Stimulated activated CD4-positive, alpha-beta T cell treated with anti-CD3 and anti-CD28 coated beads, TNF-alpha, amount 100 ng/mL, for 1 hour (primary cell): ENCODE data around the gene NPHP3.

ENCODE experiments used
- DNase-seq, 3 donors: peaks; one replicate each; pipeline ENCODE4 v3.0.0-alpha.2; 2020; ENCODE audit warnings: low read depth in 3 of 3, low spot score in 1 of 3

NPHP3 gene

DNA sequence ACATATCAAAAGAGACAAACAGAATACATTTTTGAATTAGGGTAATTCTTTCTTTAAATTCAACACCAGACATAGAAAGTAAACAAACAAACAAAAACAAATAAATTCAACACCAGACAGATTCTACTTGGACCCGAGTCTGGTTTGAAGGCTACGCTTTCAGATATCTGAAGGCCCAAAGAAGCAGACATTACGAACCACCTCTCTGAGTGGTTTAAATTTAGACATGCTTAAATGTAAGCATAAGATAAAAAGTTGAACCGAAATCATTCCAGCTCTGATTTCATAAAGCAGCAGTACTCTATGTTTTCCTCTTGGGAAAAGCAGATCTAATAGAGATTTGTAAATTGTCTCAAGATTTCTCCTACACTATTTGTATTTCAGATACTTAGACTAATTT is 32.2 kb downstream of the NPHP3 start:
- DNase-seq = no peak

DNA sequence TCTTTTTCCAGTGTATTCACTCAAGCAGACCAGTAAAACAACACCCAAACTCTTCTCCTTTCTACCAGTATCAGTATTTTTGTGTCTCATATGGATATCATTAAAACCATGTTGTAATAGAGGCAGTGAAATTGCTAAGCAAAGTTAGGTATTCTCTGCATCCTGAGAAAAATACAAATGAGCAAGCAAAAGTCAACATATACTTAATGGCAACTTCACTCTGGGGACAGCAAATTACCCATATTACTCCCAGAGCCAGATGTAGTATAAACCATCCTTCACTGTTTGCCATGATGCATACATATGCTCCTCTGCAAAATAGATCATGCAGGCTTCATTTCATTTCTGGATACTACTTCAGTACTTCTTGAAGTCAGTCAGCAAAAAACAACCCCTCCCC is 40.0 kb downstream of the NPHP3 start:
- no peak for DNase-seq

GRCh38 chr3:132681421-132681820 is 40.8 kb downstream of the NPHP3 start:
- DNase-seq = no peak

DNA sequence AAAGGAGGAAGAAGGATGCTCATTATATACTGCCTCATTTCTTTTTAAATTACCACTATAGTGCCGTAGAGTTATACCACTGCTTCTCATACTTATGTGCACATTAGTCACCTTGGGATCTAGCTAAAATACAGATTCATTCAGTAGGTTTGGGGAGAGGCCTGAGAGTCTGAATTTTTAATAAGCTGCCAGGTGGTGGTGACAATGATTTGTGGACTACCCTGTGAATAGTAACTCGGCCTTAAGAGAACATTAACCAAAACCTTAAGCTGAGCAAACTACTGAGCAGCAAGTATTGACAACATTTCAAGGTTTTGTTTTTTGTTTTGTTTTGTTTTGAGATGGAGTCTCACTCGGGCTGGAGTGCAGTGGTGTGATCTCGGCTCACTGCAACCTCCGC is 42.3 kb downstream of the NPHP3 start:
- DNase-seq = no peak

- DNase-seq = no peak
These were observed 46.8 kb downstream of the NPHP3 start for GRCh38 chr3:132675408-132675807.

- no peak for DNase-seq
These were observed 52.9 kb downstream of the NPHP3 start for GRCh38 chr3:132669256-132669777.

DNA sequence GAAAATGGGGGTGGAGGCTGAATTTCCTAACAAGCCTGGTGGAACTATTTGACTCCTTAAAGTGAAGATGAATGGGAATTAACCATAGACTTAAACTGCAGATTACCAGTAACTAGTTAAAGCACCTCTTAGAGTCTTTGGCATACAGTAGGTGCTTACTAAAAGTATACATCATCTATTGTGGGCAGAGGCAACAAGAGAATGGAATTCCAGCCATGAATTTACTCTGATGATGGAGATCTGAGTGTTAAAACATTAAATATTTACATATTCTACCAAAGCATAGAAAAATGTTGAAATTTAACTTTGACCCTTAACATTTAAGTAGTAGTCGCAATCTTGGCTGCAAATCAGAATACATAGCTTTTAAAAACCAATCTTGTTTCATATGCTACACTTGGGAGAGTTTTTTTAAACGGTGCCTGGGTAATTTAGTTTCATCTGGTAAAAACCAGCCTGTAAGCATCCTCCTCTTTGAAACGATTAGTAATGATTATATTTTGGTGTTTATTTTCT is 56.9 kb downstream of the NPHP3 start:
- no peak for DNase-seq

- no peak for DNase-seq
These were observed 60.0 kb downstream of the NPHP3 start for GRCh38 chr3:132662212-132662611.

DNA sequence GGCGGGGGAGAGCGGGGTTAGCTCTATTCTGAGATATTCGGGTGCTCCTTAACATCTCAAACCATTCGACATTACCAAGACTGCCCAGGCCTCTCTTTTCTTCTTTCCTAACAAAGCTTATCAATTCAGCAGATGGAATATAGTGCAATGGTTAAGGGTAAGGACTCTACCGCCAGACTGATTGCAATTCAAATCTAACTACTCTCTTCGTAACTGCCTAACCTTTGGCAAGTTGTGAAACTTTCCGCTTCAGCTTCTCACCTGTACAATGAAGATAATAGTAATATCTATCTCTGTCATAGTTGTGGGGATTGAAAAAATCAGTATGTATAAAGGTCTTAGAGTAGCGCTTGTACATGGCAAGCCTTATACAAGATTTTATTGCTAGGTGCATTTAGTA is 61.1 kb downstream of the NPHP3 start:
- no peak for DNase-seq

- DNase-seq = no peak
These were observed 61.5 kb downstream of the NPHP3 start for GRCh38 chr3:132660811-132661070.

- peak; percentile 16 to 58 (median 31) for DNase-seq
These were observed 62.0 kb downstream of the NPHP3 start, which contains the start of gene UBA5 for GRCh38 chr3:132660052-132660810. Gene UBA5, plus strand, starts transcription at chr3:132660329. Its CDS starts 209 bp downstream, at chr3:132660538.

DNA sequence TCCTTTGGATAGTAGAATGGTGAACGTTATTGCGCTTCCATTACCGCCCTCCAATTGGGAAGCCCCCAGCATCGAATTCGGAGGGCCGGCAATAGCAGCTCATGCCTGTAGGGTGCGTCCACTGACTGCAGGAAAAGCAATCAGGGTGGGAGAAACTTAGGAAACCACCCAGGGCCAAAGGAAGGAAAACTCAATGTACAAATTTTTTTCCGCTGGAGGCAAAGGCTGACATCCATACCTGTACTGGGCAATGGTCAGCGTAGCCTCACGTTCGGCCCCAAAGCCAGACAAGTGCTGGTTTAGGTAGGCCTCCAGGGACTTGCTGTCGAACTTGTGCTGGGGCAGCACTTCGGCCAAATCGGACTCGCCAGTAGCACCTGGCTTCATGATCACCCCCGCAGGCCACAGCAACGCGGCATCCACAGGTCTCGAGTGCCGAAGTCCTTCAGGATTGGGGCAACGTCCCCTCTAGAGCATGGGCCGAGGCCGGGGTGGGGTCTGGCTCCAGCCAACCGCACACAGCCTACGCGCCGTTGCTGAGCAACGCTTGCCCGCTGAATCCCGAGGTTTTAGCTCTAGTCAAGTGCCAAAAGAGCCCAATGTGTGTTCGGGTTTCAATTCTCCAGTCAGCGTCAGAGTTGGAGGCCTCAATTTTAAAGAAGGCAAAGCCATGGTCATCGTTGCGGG is 62.7 kb downstream of the NPHP3 start, which contains the start of gene ACAD11:
Gene ACAD11, minus strand, starts transcription at position 445 of the 687 bp plus-strand sequence. Its CDS starts 58 bp downstream, at position 387.
- peak in 1 of 3 donors; percentile 3 for DNase-seq

GRCh38 chr3:132659000-132659364 is 63.2 kb downstream of the NPHP3 start:
- no peak for DNase-seq

DNA sequence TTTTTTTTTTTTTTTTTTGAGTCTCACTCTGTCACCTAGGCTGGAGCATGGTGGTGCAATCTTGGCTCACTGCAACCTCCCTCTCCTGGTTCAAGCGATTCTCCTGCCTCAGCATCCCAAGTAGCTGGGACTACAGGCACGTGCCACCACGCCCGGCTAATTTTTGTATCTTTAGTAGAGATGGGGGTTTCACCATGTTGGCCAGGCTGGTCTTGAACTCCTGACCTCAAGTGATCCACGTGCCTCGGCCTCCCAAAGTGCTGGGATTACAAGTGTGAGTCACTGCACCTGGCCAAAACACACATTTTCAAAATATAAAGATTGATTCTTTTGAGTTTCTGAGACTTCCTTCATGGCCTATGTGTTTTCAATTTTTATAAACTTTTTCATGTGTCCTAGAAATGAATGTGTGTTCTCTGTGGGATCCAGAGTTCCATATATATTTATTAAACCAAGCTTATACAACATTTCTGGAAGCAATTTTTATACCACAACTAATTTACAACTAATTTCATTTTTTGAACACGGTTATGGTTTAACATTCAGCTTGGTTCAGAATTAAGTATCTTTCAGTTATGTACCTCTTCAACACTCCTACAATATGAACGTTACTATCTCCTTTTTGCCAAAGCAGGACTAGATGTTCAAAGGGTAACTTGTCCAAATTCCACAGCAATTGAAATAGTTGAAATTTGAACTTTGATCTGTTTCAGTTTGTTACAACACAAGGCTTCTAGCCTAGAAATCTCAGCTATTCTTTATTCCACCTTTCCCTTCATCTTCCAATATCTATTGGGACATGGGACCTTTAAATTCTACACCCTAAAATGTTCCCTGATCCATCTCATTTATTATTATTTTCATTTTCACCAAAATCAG is 64.1 kb downstream of the NPHP3 start:
- no peak for DNase-seq

GRCh38 chr3:132655471-132655870 is 66.7 kb downstream of the NPHP3 start:
- no peak for DNase-seq

DNA sequence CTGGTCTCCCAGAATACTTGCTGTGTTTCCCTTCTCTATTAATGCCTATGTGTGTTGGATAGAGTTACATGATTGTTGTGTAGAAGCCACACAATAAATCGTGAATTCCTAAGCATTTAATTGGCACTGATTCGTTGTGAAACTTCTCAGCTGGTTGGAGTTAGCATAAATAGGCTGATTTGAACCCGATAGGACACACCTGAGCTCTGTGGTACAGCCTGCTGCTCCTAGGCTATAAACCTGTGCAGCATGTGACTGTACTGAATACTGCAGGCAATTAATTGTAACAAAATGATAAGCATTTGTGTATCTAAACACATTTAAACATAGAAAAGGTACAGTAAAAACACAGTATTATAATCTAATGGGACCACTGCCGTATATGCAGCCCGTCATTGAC is 67.5 kb downstream of the NPHP3 start:
- DNase-seq = no peak

- DNase-seq = no peak
These were observed 68.0 kb downstream of the NPHP3 start for GRCh38 chr3:132654190-132654589.

DNA sequence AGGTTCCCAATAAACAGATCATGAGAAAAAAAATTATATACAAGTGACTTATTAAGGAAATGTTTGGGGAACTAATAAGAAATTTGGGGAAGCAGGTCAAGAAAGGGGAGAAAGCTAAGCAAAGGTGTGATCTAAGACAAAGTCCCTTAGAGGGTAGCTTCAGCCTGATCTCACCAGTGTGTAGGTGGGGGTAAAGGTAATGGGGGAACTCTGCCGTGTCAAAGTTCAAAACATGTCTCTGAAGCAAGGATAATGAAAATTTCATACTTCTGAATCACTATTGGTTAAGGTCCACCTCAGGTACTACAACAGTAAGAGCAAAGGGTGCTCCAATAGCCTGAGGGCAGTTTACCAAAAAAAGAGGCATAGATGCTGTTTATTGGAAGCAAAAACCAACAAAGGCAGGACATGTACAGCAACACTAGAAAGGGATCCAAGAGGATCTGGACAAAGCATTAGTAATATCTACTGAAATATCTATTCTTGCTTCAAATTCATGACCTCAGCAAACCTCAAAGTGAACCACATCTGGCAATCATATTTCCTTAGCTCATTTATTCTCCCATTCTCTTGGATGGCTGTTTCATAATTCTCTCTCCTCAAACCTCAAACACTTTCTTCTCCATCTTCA is 69.5 kb downstream of the NPHP3 start:
- no peak for DNase-seq

- no peak for DNase-seq
These were observed 72.1 kb downstream of the NPHP3 start for GRCh38 chr3:132650153-132650552.

DNA sequence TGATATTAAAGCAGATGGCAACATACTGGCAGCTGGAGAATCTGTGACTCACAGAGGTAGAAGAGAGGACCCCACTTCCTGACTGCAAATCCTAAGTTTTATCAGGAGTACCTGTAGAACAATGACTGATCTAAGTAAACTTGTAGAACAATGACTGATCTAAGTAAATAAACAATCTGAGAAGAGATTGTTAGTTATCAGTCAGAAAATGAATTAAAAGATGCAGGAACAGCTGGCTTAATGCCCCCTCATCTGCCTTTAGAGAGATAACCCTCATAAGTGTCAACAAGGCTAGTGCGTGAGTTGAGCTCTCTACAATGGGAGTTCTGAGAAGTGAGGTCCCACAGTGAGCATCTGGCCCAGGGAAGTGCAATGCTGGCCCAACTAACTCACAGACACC is 77.2 kb downstream of the NPHP3 start:
- DNase-seq = no peak

DNA sequence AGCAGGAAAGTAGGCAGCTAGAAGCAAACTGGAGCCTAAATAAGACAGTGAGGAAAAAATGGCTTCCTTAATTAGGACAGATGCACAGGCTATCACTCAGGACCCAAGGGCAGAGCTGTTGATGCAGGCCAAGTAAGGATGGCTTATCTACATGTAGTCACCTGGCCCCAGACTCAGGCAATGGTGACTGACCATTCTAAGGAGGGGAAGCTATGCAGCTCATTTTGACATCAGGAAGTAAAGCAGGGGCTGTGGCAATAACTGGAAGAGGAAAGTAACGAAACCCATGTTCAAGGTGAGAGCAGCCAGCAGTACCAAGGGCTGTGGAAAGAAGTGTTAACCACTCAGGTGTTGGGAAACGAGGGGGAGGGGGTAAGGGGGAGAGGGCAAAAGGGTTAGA is 78.8 kb downstream of the NPHP3 start:
- DNase-seq = no peak
